ENCODE results near the gene FBN2.
"Not testable (repeated sequence)": the region's sequence is repeated elsewhere in the genome, so short reads cannot be mapped to it uniquely, and the experiment has no call there.

Gene FBN2

GRCh38 chr5:128532776-128533175 lies 5.3 kb downstream of the FBN2 start:
- no peak for DNase-seq

GRCh38 chr5:128532127-128532526 lies 5.9 kb downstream of the FBN2 start:
- no peak for DNase-seq

- DNase-seq: no peak
Observed at GRCh38 chr5:128528637-128529255, 9.3 kb downstream of the FBN2 start.

- DNase-seq: no peak
Observed at GRCh38 chr5:128528126-128528525, 9.9 kb downstream of the FBN2 start.

- no peak for DNase-seq
Observed at GRCh38 chr5:128527077-128527476, 11.0 kb downstream of the FBN2 start.

GRCh38 chr5:128522336-128522735 lies 15.7 kb downstream of the FBN2 start:
- DNase-seq: no peak

- DNase-seq: no peak
Observed at GRCh38 chr5:128519827-128520226, 18.2 kb downstream of the FBN2 start.

GRCh38 chr5:128516978-128517377 lies 21.1 kb downstream of the FBN2 start:
- no peak for DNase-seq

GRCh38 chr5:128513806-128514205 lies 24.2 kb downstream of the FBN2 start:
- no peak for DNase-seq

- DNase-seq: no peak
Observed at GRCh38 chr5:128512894-128513293, 25.2 kb downstream of the FBN2 start.

GRCh38 chr5:128506643-128507042 lies 31.4 kb downstream of the FBN2 start:
- no peak for DNase-seq

GRCh38 chr5:128503727-128504126 lies 34.3 kb downstream of the FBN2 start:
- not testable (repeated sequence) for DNase-seq

- DNase-seq: no peak
Observed at GRCh38 chr5:128498844-128499455, 39.1 kb downstream of the FBN2 start.

GRCh38 chr5:128494516-128494915 lies 43.5 kb downstream of the FBN2 start:
- no peak for DNase-seq

GRCh38 chr5:128493657-128494329 lies 44.3 kb downstream of the FBN2 start:
- no peak for DNase-seq

GRCh38 chr5:128491291-128491690 lies 46.8 kb downstream of the FBN2 start:
- DNase-seq: no peak

- no peak for DNase-seq
Observed at GRCh38 chr5:128490761-128491160, 47.3 kb downstream of the FBN2 start.

GRCh38 chr5:128487041-128487440 lies 51.0 kb downstream of the FBN2 start:
- no peak for DNase-seq

GRCh38 chr5:128483738-128484137 lies 54.3 kb downstream of the FBN2 start:
- DNase-seq: no peak

- DNase-seq: no peak
Observed at GRCh38 chr5:128480906-128481633, 57.0 kb downstream of the FBN2 start.

- no peak for DNase-seq
Observed at GRCh38 chr5:128480158-128480557, 57.9 kb downstream of the FBN2 start.

GRCh38 chr5:128478386-128479368 lies 59.4 kb downstream of the FBN2 start:
- DNase-seq: no peak

Measured in activated T-cell treated with anti-CD3 and anti-CD28 coated beads, Interleukin-2, amount 50 U/mL, for 48 hours (primary cell).